PC-9 (cell line): ENCODE measurements around the gene IFT122.

ENCODE experiments used
- CTCF ChIP-seq: fragments of 200-600 bp; sonication (generic); conservative IDR thresholded peaks from 2 replicates; pipeline ENCODE4 v1.6.1; 2017; ENCODE audit warnings: mixed run types, antibody characterized with exemption, mild to moderate bottlenecking, moderate library complexity
- EZH2 ChIP-seq: fragments of 200-600 bp; sonication (generic); IDR thresholded peaks from 2 replicates; pipeline ENCODE4 v1.8.0; 2017; ENCODE audit warnings: antibody characterized with exemption, low read depth

DNA sequence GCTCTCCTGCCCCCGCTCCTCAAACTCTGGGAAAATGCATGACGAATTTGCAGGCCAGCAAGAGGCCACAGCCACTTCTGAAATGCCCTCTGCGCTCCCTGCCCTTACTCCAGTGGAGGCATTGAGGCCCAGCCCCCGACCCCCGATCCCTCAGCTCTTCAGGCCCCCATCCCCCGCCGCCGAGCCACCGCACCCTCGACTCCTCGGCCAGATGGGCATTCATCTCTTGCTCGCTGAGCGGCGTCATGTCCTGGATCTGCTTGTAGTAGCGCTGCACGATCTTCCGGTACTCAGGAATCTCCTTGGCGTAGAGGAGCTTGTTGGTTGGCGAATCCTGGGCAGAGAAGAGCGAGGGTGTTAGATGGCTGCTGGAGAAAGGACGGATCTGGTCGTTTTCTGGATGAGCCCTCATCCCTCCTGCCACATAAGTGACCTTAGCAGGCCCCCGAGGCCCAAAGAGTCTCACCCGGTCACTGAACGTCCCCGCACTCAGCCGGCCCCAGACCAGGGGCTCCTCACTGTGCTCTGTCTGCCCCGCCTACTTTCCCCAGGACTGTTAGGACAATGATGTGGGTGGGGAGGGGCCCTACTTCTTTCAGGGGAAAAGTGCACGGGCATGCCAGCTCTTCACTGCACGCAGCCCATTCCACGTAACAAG, 117.0 kb downstream of the IFT122 start:
- no peak for TF ChIP-seq CTCF
- TF ChIP-seq EZH2, result no peak
